GM12878 (cell line): ENCODE data around the gene GTPBP6. TPM values are rescaled to one million over a fixed set of nuclear protein-coding genes. Genes with fewer than 3 reads are reported as not detected.

Experiments used
- BCL3 ChIP-seq: IDR thresholded peaks from 2 replicates; pipeline ENCODE4 v1.6.1; 2011; ENCODE audit warnings: borderline replicate concordance, low read depth, mild to moderate bottlenecking, moderate library complexity, low read length; ENCODE audit not compliant: insufficient read depth, poor library complexity, severe bottlenecking
- BMI1 ChIP-seq: fragments of 450-650 bp; IDR thresholded peaks from 2 replicates; pipeline ENCODE4 v1.6.1; 2016; ENCODE audit warnings: mild to moderate bottlenecking, moderate library complexity, borderline replicate concordance
- IRF4 ChIP-seq: IDR thresholded peaks from 2 replicates; pipeline ENCODE4 v1.6.1; 2011; ENCODE audit warnings: low read depth, low read length
- MEF2B ChIP-seq: fragments of 450-650 bp; IDR thresholded peaks from 2 replicates; pipeline ENCODE4 v1.6.1; 2018; ENCODE audit warnings: mild to moderate bottlenecking, moderate library complexity; ENCODE audit not compliant: partially characterized antibody, poor library complexity, severe bottlenecking
- NFYA ChIP-seq: IDR thresholded peaks from 2 replicates; pipeline ENCODE4 v1.6.1; 2011; ENCODE audit warnings: low read depth, mild to moderate bottlenecking, low read length, improper control_type of control experiment, borderline replicate concordance
- RCOR1 ChIP-seq: conservative IDR thresholded peaks from 2 replicates; pipeline ENCODE4 v1.6.1; 2012; ENCODE audit warnings: low read depth, low read length, improper control_type of control experiment
- SMARCA5 ChIP-seq: fragments of 450-650 bp; IDR thresholded peaks from 2 replicates; pipeline ENCODE4 v1.6.1; 2017; ENCODE audit warnings: mild to moderate bottlenecking
- SMC3 ChIP-seq: IDR thresholded peaks from 2 replicates; pipeline ENCODE4 v1.6.1; 2011; ENCODE audit warnings: low read length, improper control_type of control experiment, borderline replicate concordance
- SREBF2 ChIP-seq: IDR thresholded peaks from 2 replicates; pipeline ENCODE4 v1.6.1; 2012; ENCODE audit warnings: mild to moderate bottlenecking, low read length
- WRNIP1 ChIP-seq: IDR thresholded peaks from 2 replicates; pipeline ENCODE4 v1.6.1; 2011; ENCODE audit warnings: low read depth, low read length, improper control_type of control experiment, borderline replicate concordance
- polyA plus RNA-seq, 11 experiments: library from polyadenylated mRNA; depleted of rRNA in 4 of 11; unstranded in 6 of 11; stranded (reverse) in 5 of 11; fragments of >200 nt; fragmentation: Nextera tagmentation in 4 of 11; fragmentation: Illumina TruSeq in 1 of 11; extraction: Ambion mirVana in 4 of 11; extraction: Trizol in 1 of 11; gene quantifications; 1 replicate in 1 of 11; 2 replicates in 10 of 11; pipeline versions ENCODE4 v1.2.1 to v1.2.3, GENCODE V29; 2011 to 2016; ENCODE audit warnings: inconsistent platforms in 2 of 11, missing spikeins in 2 of 11, low read depth in 1 of 11
- total RNA-seq, 4 experiments: library from RNA; depleted of rRNA in 3 of 4; stranded (reverse); fragments of >200 nt in 3 of 4; fragmentation: Illumina TruSeq in 1 of 4; extraction: Trizol in 1 of 4; gene quantifications; 2 replicates each; pipeline versions ENCODE4 v1.2.1 to v1.2.3, GENCODE V29; 2013 to 2021
- TF ChIP-seq, protein P1 (sequence below): fragments of 450-650 bp; IDR thresholded peaks from 2 replicates; pipeline ENCODE4 v1.6.1; 2017; ENCODE audit warnings: low read depth, mild to moderate bottlenecking, moderate library complexity

The GTPBP6 gene
- total and polyA plus RNA-seq, 10 of the 15 experiments (the other 5 are each of a cell fraction or from before 2014, with no cell fraction given) = 0.31 to 71.0 (median 21.1) TPM

DNA sequence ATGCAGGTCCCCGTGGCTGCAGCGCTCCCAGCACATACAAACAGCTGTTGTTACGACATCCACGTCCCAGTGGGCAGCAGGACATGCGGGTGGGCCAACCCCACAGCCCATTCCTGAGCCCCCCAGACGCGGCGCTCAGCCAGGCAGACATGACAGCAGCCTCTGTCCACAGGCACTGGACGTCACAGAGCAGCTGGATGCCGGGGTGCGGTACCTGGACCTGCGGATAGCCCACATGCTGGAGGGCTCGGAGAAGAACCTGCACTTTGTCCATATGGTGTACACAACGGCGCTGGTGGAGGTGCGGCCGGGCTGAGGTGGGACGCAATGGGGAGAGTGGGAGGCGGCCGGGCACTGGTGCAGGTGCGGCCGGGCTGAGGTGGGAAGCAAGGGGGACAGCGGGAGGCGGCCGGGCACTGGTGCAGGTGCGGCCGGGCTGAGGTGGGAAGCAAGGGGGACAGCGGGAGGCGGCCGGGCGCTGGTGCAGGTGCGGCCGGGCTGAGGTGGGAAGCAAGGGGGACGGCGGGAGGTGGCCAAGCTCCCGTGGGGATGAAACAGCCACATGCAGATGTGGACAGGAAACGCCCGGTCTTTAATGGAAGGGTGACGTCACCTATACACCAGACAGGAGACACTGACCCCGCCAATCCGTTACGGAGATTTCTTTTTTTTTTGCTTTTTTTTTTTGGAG, 28.0 kb downstream of the GTPBP6 start (continued):
- no peak for TF ChIP-seq NFYA
- TF ChIP-seq IRF4 = no peak
- TF ChIP-seq RCOR1 = no peak
- TF ChIP-seq SMARCA5 = no peak
- no peak for TF ChIP-seq MEF2B
- TF ChIP-seq SMC3 = no peak
- TF ChIP-seq SREBF2 = no peak
- TF ChIP-seq, protein P1, sequence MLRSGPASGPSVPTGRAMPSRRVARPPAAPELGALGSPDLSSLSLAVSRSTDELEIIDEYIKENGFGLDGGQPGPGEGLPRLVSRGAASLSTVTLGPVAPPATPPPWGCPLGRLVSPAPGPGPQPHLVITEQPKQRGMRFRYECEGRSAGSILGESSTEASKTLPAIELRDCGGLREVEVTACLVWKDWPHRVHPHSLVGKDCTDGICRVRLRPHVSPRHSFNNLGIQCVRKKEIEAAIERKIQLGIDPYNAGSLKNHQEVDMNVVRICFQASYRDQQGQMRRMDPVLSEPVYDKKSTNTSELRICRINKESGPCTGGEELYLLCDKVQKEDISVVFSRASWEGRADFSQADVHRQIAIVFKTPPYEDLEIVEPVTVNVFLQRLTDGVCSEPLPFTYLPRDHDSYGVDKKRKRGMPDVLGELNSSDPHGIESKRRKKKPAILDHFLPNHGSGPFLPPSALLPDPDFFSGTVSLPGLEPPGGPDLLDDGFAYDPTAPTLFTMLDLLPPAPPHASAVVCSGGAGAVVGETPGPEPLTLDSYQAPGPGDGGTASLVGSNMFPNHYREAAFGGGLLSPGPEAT = no peak
- no peak for TF ChIP-seq BCL3
- no peak for TF ChIP-seq WRNIP1
- no peak for TF ChIP-seq BMI1
- TF ChIP-seq, all 136 proteins: peak for 0
